GM19240 (cell line): Measurements from ENCODE around the gene PDZD2.

ENCODE experiments used
- DNase-seq: peaks from one replicate; pipeline ENCODE4 v3.0.0; 2011; ENCODE audit warnings: low spot score; ENCODE audit not compliant: insufficient read length

The PDZD2 gene

DNA sequence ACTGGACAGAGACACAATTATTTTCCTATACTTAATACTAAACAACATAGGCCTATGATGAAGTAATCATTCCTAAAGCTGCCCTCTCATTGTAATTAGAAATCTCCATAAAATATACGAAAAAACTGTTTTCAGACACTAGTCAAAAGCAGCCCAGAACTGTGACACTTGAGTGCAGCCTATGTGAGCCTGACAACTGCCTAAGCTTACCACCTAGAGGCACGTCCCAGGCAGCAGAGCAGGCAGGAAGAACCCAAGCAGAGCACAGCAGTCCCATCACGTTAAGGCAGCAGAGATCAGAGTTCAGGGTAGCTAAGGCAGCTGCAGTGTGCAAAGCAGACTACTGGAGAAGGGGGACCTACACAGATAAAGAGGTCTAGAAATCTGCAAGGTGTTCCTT lies 488.8 kb downstream of the PDZD2 start:
- DNase-seq, result no peak

DNA sequence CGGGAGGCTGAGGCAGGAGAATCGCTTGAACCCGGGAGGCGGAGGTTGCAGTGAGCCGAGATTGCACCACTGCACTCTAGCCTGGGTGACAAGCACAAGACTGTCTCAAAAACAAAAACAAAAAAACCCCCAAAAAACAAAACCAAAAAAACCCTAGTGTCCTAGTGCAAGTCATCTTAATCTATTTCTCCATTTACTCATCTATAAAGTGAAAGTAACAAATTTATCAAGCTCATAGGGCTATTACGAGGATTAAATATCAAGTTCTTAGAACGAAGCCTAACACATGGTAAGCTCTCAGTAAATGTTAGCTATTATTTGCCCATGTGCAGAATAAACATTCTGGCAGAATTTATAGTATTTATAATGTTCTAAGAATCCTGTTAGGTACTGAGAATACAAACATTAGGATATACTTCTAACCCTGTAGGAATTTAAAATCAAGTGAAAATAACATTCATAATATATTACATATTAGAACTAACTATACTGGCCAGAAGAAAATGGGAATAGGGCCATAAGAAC lies 490.2 kb downstream of the PDZD2 start:
- DNase-seq, result no peak

DNA sequence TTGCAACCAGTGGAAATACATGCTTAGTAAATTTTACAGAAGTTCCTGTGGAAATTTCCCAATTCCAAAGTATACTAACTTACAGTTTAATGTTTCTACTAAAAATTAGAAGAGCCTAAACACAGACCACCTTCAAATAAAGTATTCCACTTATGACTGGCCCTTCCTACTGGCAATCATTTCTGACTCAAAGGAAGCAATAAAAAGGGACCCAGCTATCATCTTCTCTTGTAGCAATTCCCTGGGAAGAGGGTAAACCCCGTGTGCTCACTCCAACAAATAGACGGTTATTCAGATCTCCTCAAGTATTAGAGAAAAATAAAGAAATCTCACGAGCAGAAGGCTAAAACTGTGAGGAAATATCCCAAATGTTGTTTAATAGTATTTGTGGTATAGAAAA lies 491.9 kb downstream of the PDZD2 start:
- no peak for DNase-seq

DNA sequence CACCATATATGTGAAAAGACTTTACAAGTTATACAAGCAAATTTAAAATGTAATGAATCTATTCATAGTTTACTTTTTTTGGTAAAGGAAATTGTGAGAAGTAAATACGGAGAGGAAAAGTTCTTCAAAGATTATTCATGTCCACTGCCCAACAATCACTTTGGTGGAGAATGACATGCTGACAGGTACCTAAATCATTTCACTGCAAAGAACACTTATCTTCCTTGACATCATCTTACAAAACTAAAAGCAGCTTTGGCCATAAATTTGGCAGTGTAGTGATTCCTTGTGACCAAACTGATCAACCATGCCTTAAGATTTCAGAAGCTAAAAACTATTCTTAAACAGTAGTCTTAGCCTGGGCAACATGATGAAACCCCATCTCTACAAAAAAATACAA lies 492.7 kb downstream of the PDZD2 start:
- DNase-seq, result no peak

DNA sequence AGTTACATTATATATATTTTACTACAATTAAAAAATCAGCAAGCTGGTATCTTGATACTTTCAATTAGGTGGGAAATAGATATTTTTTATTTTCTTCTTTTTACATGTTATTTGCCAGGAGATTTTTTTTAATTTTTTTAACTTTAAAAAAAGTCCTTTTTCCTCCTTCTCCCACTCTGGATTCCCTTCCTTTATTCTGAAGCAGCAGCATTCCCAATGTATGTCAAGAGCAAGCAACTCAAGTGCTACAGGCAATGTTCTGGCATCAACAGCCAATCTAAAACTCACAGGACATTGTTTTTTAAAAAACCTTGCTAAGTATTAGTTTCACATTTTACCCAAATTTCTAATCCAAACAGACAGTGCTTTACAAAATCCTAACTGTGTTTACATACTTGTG lies 493.8 kb downstream of the PDZD2 start:
- no peak for DNase-seq

DNA sequence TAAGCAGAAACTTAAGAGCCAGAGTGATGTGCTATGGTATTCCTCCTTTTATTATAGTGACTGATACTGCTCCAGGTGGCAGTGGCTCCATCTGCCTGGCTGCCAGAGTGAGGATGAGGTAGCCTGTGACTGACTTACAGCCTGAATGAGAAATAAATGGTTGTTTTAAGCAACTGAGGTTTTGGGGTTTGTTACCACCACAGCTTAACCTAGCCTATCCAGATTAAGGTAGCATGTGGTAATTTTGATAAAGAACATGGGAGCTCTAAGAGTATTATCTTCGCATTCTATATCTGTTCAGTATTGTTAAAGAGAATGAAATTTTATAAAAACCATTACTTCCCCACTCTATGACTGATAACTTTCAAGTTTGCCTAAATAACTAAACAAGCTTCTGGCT lies 496.2 kb downstream of the PDZD2 start:
- no peak for DNase-seq

DNA sequence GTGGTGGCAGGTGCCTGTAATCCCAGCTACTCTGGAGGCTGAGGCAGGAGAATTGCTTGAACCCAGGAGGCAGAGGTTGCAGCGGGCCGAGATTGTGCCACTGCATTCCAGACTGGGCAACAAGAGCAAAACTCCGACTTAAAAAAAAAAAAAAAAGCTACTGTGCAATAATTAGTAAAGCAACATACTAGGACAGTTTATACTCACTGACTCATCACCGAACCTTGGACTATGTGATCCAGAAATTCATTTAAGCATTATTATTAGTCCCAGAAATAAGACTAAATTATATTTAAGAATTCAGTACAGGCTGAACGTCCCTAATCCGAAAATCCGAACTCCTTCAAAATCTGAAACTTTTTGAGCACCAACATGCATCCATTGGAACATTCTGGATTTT lies 497.4 kb downstream of the PDZD2 start:
- no peak for DNase-seq

DNA sequence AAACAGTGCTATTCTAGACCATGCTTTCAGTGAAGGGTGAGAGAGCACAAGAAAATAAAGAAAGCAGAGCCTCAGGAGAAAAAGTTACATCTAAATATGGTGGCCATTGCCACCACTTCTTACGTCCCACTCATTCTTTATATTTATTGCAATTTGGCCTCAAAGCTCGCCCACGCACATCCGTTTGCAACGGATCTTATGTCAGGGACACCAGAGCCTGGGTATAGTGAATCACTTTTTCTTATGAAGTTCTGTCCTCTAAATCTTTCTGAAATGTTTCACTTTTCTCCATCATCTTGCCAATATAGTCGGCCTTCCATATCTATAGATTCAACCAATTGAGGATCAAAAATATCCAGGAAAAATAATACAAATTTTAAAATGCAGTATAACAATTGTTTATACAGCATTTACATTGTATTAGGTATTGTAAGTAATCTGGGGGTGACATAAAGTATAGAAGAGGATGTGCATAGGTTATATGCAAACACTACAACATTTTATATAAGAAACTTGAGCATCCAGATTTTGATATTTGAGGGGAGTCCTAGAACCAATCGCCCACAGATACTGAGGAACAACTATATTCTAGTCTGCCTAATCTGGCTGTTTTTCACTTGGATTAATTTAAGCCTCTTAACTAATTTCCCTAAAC lies 500.0 kb downstream of the PDZD2 start:
- DNase-seq, result no peak

DNA sequence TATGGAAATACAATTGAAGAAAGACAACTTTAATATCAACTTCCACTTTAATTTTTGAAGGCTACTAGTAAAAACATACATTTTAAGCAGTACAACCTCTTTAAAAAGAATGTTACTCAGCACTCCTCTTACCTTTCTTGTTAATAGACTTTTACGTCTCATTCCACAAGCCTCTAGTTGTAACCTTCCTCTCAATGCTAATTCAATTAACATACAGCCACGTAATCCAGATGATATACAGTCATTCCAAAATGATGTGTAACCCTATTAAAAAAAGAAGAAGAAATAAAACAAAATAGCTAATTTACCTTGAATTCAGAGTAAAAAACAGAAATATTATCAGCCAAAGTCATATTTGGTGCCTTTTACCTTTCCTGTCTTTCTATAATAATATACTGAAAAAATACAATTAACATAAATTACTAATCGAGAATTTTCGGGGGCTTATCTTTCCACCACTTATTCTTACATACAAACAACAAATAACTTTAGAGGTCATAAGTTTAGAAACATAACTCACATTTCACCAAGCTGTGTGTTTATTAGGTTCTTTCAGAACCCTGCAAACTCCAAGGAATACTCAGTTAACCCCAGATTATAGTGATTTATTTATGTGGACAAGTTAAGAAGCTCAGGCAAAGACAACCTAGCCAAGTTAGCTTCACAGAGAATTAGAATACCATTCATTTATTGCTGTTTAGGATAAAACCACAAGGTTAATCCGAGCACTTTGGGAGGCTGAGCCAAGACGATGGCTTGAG lies 504.9 kb downstream of the PDZD2 start:
- DNase-seq, result no peak

DNA sequence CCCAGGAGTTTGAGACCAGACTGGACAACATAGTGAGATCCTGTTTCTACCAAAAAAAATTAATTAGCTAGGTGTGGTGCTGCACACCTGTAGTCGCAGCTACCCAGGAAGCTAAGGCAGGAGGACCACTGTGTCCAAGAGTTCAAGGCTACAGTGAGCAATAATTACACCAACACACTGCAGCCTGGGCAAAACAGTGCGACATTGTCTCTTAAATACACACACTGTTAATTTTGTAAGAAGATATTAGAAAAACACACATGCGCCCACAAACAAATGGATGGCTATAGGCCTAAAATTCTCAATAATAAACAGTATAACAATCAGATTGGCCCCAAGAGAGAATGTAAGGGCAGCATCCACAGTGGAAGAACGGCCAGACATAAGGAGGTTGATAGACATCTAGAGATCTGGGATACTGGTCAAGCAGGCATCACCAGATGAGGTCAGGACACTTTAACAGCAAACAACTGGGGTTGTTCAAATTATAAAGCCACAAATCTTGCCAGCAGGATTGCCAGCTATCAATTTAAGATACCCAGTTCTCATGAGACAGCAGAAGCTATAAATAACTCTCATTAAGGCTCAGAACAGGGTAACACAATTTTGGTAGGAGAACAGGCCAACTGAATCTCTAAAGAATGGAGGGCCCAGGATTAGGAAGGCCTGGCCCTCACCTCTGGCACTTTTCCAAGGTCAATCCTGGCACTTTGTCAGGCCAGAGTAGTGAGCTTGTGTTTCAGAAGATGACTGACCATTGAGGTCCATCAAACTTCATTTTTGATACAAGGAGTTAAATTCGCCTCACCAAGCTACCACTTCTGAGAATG lies 505.7 kb downstream of the PDZD2 start:
- DNase-seq, result no peak

DNA sequence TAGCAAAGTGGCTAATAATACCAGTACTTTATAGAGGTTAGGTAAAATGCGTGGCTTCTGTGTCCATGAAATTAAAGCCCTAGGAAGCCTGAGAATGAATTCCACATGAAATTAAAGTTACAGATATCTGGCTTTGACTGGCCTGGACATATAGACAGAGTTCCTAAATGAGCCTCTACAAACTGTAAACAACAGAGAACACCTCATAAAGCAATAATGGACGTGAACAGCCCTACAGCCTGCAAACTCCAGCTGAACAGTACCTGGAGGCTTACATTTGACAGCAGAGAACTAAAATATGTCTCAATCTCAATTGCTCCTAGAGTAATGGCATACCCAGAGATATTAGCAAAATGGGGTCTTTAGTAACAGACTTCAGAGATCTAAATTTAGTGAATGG lies 506.4 kb downstream of the PDZD2 start:
- no peak for DNase-seq

DNA sequence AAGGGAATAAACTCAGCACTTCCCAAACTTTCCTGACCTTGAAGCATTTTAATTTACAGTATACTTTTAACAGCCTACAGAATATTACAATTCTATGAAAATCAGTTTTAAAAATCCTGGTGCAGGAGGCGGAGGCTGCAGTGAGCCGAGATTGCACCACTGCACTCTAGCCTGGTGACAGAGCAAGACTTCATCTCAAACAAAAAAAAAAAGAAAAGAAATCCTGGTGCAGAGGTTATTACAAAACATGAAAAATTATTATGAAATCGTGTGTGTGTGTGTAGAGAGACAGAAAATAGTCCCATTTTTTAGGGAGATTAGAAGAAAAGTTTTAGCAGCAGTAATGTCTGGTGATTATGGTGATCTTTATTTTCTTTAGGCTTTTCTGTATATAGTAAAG lies 508.3 kb downstream of the PDZD2 start:
- DNase-seq, result no peak

DNA sequence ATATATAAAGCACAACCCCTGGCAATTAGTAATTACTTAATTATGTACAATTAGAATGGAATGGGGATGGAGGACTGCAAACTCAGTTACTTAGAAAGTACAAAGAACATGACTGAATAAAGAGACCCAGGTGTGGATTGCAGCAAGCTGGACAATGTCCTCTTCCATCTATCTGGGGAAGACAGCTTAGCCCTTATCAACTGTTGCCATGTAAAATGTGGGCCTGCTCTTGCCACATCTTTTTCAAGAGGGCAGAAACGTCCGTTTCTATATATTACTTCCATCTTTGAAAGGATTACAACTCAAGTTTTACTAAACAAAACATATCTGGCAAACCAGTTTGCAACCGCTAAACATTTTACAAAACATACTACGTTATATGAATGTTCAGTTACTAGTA lies 509.0 kb downstream of the PDZD2 start:
- DNase-seq, result no peak

DNA sequence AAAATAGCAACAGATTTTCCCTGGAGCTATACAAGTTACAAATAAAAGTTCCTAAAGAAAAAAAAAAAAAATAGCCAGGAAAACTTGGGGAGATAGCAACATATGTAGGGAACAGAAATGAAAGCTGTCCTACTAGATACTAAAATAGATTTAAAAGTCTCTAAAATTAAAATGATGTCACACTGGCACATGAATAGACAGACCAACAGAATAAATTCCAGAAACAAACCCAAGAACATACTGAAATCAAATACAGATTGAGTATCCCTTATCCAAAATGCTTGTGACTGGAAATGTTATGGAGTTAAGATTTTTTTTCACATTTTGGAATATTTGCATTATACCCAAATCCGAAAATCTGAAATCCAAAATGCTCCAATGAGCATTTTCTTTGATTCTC lies 511.4 kb downstream of the PDZD2 start:
- DNase-seq, result no peak

DNA sequence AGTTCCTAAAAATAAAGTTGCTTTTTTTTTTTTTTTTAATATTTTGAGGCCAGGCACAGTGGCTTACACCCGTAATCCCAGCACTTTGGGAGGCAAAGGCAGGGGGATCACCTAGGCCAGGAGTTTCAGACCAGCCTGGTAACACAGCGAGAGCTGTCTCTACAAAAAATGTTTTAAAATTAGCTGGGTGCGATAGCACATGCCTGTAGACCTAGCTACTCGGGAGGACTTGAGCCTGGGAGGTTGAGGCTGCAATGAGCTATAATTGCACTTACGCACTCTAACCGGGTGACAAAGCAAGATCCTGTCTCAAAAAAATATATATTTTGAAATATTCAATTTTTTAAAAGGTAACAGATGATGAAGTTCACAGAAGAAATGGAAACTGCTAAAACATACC lies 512.3 kb downstream of the PDZD2 start:
- no peak for DNase-seq

DNA sequence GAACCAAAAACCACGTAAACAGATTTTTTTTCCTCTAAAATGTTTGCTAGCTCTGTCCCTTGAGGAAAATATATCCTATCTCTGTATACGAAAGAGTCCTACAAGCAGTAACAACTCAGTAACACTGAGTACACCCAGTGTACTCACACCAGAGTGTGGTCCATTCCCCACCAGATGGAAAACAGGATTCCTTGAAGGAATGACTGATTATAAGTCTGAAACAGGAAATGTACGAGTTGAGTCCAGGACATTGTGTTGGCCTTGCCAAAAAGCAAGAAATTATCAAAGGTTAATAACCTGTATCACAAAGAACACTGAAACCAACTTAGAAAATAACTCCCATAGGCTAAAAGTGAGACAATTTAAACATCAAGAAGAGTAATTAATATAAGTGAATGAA lies 514.8 kb downstream of the PDZD2 start:
- no peak for DNase-seq

DNA sequence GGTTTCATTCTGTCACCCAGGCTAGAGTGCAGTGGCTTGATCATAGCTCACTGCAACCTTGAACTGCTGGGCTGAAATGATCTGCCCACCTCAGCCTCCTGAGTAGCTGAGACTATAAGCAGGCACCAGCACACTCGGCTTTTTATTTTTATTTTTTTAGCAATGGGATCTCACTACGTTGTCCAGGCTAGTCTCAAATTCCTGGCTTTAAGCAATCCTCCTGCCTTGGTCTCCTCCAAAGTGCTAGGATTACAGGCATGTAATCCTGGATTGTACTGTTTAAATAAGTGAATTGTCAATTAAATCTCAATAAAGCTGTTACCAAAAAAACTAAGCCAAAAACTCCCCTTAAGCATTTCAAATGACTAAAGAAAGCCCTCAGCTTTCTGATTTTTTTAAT lies 516.3 kb downstream of the PDZD2 start:
- DNase-seq, result no peak

DNA sequence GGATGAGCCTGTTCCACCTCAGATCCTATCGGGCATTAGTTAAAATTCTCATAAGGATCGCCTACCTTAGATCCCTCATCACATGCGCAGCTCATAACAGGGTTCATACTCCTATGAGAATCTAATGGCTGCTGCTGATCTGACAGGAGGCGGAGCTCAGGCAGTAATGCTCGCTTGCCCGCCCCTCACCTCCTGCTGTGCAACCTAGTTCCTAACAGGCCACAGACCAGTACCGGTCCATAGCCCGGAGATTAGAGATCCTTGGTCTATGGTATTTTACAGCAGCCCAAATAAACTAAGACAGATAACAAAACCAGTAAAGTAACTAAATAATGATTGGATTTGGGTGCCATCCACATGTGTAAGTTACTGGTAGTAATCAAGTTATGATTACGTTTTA lies 517.7 kb downstream of the PDZD2 start:
- DNase-seq, result no peak

DNA sequence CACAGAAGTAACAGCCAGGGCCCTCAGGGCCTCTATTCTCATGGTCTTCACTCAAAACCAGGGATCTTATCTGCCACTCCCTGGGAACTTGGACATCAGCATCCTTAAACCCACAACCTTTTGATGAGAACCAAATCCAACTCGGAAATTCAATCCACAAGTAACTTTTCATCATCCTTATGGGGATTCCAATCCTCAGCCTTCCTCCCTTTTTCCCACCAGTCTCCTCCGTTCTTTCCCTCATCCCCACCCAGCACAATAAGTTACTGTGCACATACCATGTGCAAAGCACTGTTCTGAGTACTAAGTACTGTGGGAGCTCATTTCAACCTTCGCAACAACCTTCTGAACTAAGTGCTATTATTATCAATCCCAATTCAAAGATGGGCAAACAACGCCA lies 518.1 kb downstream of the PDZD2 start:
- DNase-seq, result no peak

DNA sequence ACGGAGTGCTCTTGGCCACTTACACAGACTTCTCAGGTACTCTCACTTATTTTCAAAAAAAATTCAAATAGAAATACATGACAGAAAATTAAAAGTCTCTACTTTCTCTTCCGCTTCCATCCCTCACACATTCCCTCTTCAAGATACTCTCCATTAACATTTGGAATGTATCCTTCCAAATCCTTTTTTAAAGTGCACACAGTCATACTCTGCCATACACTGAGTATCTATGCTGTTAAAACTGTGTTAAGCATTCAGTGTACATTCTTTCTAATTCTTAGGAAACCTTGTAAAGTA lies 519.7 kb downstream of the PDZD2 start:
- DNase-seq, result no peak

DNA sequence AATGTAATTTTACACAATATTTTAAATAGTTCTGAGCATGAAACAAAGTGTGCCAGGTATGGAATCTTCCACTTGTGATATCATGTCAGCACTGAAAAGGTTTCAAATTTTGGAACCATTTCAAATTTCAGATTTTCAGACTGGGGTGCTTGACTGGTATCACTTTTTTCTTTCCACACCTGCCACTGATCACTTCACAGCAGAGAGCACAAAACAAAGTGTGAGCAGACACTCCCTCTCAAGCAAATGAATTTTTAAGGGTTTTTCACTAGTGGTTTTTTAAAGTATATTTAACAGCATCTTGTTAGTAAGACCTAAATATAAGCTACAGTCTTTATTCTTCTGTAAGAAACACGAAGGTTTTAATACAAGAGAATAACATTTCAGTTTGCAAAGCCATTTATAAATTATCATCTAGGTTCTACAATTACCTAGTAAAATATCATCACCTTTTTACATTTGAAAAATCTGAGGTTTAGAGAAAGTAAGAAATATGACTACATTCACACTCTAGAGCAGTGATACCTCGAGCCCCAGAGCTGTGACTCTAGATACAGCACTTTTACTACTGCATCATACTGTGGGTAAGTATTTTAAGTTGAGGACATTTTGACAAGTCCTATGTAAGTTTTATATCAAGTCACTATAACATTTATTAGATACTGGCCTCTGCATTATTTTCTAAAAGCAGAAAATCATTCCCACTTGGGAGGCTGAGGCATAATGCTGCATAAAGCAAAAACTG lies 520.6 kb downstream of the PDZD2 start:
- no peak for DNase-seq

DNA sequence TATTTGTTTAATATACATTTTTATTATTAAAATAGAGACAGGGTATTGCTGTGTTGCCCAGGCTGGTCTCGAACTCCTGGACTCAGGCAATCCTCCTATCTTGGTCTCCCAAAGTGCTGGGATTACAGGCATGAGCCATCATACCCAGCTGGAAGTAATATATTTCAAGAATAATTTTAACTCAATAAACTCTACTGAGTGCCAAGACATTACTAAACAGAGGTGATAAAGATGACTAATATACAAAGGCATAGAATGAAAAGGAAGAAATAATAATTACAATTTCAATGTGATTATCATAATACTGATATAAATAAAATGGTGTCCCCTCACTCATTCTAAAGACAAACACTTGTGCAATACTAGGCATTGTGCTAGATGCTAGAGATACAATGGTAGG lies 521.3 kb downstream of the PDZD2 start:
- DNase-seq, result no peak
